NT2/D1 (cell line): Measurements from ENCODE around the gene ZBTB18.

Experiments
- YY1 ChIP-seq: IDR thresholded peaks from 2 replicates; pipeline ENCODE4 v1.6.1; 2011; ENCODE audit not compliant: insufficient read length, insufficient read depth
- ZNF274 ChIP-seq: IDR thresholded peaks from 2 replicates; pipeline ENCODE4 v1.6.1; 2011; ENCODE audit warnings: mild to moderate bottlenecking, low read depth, low read length

- TF ChIP-seq ZNF274 = no peak
- no peak for TF ChIP-seq YY1
These were observed 45.6 kb upstream of the ZBTB18 start for GRCh38 chr1:244005455-244005854.
